ENCODE results near the gene SH3PXD2B.
"Not testable (repeated sequence)": the region's sequence is repeated elsewhere in the genome, so short reads cannot be mapped to it uniquely, and the experiment has no call there.

SH3PXD2B gene

GRCh38 chr5:172334641-172335040, 119.7 kb downstream of the SH3PXD2B start:
- no peak for DNase-seq

GRCh38 chr5:172334196-172334595, 120.1 kb downstream of the SH3PXD2B start:
- DNase-seq, result no peak

- DNase-seq, result not testable (repeated sequence)
These were observed 127.4 kb downstream of the SH3PXD2B start for GRCh38 chr5:172326901-172327300.

- DNase-seq, result no peak
These were observed 128.9 kb downstream of the SH3PXD2B start for GRCh38 chr5:172325452-172325851.

- DNase-seq, result no peak
These were observed 132.0 kb downstream of the SH3PXD2B start for GRCh38 chr5:172322028-172322965.

GRCh38 chr5:172321593-172321992, 132.7 kb downstream of the SH3PXD2B start:
- no peak for DNase-seq

- DNase-seq, result no peak
These were observed 134.4 kb downstream of the SH3PXD2B start for GRCh38 chr5:172319708-172320441.

- no peak for DNase-seq
These were observed 138.5 kb downstream of the SH3PXD2B start for GRCh38 chr5:172315587-172316493.

GRCh38 chr5:172313915-172314314, 140.4 kb downstream of the SH3PXD2B start:
- DNase-seq, result no peak

- DNase-seq, result no peak
These were observed 142.0 kb downstream of the SH3PXD2B start for GRCh38 chr5:172312286-172312685.

- DNase-seq, result no peak
These were observed 142.7 kb downstream of the SH3PXD2B start for GRCh38 chr5:172311605-172312004.

- DNase-seq, result no peak
These were observed 143.3 kb downstream of the SH3PXD2B start for GRCh38 chr5:172311026-172311425.

- DNase-seq, result no peak
These were observed 148.9 kb downstream of the SH3PXD2B start for GRCh38 chr5:172305380-172305779.

- peak; percentile 28 for DNase-seq
These were observed 150.6 kb downstream of the SH3PXD2B start for GRCh38 chr5:172303572-172304335.

GRCh38 chr5:172303162-172303561, 151.2 kb downstream of the SH3PXD2B start:
- no peak for DNase-seq

- DNase-seq, result no peak
These were observed 152.1 kb downstream of the SH3PXD2B start for GRCh38 chr5:172302047-172302710.

- DNase-seq, result peak; percentile 61
These were observed 154.3 kb downstream of the SH3PXD2B start for GRCh38 chr5:172299916-172300439.

GRCh38 chr5:172294831-172295230, 159.5 kb downstream of the SH3PXD2B start:
- DNase-seq, result no peak

GRCh38 chr5:172293745-172294342, 160.5 kb downstream of the SH3PXD2B start:
- no peak for DNase-seq

GRCh38 chr5:172293054-172293744, 161.1 kb downstream of the SH3PXD2B start:
- DNase-seq, result peak; percentile 75
